Aortic smooth muscle cell (primary cell): ENCODE data around the gene VSX1. TPM values are rescaled to one million over a fixed set of nuclear protein-coding genes. Genes with fewer than 3 reads are reported as not detected.

Experiments used
- total RNA-seq: library from RNA; depleted of rRNA; stranded (reverse); fragments of >200 nt; gene quantifications from 2 replicates; pipeline ENCODE4 v1.2.3, GENCODE V29; 2014

The VSX1 gene
- not detected in 2 replicates for total RNA-seq

GRCh38 chr20:25081730-25082497 is at the start of gene VSX1:
Gene VSX1, minus strand, starts transcription at chr20:25082141. Its CDS starts 45 bp downstream, at chr20:25082096.

GRCh38 chr20:25058051-25058846 is 23.7 kb downstream of the VSX1 start, which contains the start of gene ACSS1:
Gene ACSS1, minus strand, starts transcription at chr20:25058139. Its CDS starts 37 bp downstream, at chr20:25058102.

Other genes with a start within 250 kb of the VSX1 start
- gene CST7, start 132.9 kb downstream of the VSX1 start, total RNA-seq, result not detected in 2 replicates
- 104 and 126 TPM in 2 replicates for gene APMAP, start 89.4 kb downstream of the VSX1 start, total RNA-seq
- gene ACSS1, start 24.0 kb downstream of the VSX1 start, total RNA-seq, result 2.0 and 4.9 TPM in 2 replicates
- gene ENTPD6, start 113.6 kb upstream of the VSX1 start, total RNA-seq, result 46.4 and 55.5 TPM in 2 replicates
- gene PYGB, start 165.9 kb upstream of the VSX1 start, total RNA-seq, result 189 and 214 TPM in 2 replicates